ENCODE results near the gene TCF7L1. TPM values are rescaled to one million over a fixed set of nuclear protein-coding genes. Genes with fewer than 3 reads are reported as not detected.

Gene TCF7L1
- total RNA-seq, 1 donor from 2014 or later = 9.3 TPM

- DNase-seq (ENCODE audit: missing footprints) (no peak), ATAC-seq (no peak)
- intact Hi-C loops (cut with DNase I) = no loop called here
Observed at GRCh38 chr2:85158559-85159273, 25.5 kb downstream of the TCF7L1 start.

DNA sequence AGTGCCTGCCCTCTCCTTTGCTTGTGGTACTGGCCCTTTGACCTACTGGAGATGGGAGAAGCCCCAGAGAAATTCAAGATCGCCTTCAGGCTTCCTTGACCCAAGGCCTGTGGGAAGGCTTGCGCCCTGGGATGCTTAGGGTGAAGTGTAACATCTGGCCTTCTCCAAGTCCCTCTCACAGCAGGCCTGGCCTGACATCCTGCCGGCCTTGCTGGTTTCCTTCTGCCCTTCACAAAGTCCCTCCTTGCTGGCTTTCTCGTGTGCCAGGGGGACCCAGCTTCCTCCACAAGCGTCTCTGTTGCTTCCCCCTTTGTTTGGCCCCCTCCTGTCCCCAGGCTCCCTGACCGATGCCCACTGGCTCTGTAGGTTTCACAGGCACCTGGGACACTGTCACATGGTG, 26.4 kb downstream of the TCF7L1 start:
- intact Hi-C loops (cut with DNase I) = no loop called here
- no peak for DNase-seq (ENCODE audit: missing footprints)
- no peak for ATAC-seq

DNA sequence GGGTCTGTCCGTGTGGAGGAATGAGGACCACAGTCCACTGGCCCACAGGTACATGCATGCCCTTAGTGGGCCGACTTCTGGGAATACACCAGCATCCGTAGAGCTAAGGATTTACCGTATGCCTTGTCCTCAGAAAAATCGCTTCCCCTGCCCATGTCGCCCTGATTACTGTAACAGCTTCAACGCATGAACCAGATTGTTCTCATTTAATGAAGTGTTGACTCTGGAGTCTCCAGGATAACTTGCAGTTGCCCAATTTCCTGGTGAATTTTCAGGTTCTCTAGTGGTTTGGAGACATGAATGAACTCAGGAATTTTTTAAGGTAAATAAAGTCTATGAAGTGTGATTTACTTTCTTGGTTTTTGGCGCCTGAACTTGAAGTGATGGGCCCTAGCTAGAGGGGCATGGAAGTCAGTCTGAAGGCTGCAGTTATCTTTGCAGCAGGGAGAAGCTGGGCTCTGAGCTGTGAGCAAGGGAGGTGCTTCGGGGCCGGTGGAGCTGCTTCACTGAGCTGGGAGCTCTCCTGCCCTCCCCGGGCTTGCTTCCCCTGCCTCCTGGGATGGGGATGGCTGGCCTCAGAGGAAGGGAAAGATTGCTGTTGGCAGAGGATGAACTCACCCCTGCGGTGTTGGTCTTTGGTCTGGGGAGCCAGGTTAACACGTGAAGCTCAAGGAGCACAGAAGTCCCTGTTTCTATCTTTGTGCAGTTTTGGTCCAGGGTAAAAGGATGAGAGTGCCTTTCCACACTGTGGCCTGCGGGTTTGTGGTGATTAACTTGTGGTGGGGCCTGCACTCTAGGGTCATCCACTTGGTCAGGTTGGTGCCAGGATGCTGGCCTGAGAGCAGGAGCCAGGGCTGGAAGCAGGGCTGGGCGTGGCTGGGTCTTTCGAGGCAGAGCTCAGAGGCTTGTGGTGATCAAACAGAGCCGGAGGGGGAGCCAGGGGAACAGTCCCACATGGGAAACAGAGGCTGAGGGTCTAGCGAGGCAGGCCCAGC, 28.1 kb downstream of the TCF7L1 start:
- DNase-seq (ENCODE audit: missing footprints) = no peak
- intact Hi-C loops (cut with DNase I) = no loop called here

GRCh38 chr2:85162746-85163301, 29.6 kb downstream of the TCF7L1 start:
- DNase-seq (ENCODE audit: missing footprints) = no peak
- intact Hi-C loops (cut with DNase I) = no loop called here
- peak; percentile 65 for ATAC-seq

More for the DNA sequence above, 28.1 kb downstream of the TCF7L1 start:
- no peak for ATAC-seq

DNA sequence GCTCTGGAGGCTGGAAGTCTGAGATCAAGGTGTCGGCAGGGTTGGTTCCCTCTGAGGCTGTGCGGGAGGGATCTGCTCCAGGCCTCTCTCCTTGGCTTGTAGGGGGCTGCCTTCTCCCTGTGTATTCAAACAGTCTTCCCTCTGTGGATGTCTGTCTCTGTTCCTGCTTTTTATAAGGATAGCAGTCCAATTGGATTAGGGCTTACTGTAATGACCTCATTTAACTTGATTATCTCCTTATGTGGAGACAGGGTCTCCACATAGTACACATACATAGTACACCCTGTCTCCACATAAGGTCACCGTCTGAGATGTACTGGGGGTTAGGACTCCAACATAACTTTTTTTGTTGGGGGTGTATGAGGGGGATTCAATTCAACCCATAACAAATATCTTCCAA, 30.5 kb downstream of the TCF7L1 start:
- ATAC-seq = no peak
- intact Hi-C loops (cut with DNase I) = no loop called here
- DNase-seq (ENCODE audit: missing footprints) = no peak

DNA sequence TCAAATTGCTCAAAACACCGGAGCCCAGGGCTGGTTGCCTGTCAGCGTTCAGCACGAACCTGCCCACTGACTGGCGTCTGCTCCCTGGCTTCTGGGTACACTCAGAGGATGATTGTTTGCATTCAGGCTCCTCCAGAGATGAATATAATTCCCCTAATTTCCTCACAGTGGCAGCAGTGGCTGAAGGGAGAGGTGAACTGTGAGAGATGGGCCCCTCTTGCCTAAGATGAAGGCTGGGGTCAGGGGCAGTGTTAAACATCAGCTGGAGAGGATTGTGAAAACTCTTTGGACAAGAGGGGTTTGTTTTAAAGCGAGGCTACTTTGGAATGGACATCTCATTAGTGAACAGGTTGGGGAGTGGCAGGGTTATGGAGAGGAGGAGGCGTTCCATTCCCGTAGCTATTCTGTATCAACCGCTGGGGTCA, 31.0 kb downstream of the TCF7L1 start:
- no peak for DNase-seq (ENCODE audit: missing footprints)
- no peak for ATAC-seq
- intact Hi-C loops (cut with DNase I) = no loop called here

GRCh38 chr2:85165088-85165690, 32.0 kb downstream of the TCF7L1 start:
- ATAC-seq (no peak), DNase-seq (ENCODE audit: missing footprints) (no peak)
- intact Hi-C loops (cut with DNase I) = no loop called here

DNA sequence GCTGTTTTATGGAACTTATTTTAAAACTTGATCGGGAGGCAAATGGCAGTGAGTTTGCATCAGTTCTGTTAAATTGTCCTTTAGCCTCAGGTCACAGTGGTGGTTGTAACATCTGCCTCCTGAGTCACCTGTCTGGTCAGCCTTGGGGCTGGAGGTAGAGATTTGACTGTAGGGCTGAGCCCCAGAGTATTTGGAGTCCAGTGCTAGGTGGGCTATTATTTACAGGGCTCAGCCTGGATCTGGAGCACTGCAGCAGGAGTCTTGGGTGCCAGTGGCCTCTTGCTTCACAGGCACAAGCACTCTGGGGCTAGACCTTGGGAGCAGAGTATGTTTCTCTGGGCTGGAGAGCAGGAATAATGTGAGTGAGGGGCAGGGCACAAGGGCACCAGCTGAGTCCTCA, 32.8 kb downstream of the TCF7L1 start:
- no peak for ATAC-seq
- intact Hi-C loops (cut with DNase I) = no loop called here
- no peak for DNase-seq (ENCODE audit: missing footprints)

DNA sequence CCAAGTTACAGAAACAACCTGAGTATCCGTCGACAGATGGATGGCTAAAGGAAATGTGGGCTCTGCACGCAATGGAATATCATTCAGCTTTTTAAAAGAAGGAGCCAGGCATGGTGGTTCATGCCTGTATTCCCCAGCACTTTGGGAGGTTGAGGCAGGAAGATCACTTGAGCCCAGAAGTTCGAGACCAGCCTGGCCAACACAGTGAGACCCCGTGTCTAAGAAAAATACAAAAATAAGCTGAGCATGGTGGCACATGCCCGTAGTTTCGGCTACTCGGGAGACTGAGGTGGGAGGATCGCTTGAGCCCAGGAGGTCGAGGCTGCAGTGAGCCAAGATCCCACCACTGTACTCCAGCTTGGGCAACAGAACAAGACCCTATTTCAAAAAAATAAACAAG, 34.3 kb downstream of the TCF7L1 start:
- intact Hi-C loops (cut with DNase I) = no loop called here
- ATAC-seq (no peak), DNase-seq (ENCODE audit: missing footprints) (no peak)

DNA sequence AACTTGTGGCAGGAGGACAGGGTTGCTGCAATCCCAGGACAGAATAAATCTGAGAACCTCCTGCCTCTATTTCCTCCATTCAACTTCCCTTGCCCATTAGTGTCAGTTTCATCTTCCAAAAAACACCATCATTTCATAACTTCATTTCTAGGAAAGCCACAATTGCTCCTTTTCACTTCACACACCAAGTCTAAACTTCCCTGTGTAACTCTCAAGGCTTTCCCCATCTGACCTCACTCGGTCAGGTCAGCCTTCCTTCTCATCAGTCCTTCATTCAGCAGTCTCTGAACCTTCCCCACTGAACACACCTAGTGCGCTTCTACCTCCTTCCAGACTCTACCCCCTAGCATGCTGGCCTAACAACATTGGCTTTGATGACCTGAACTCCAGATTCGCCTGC, 35.8 kb downstream of the TCF7L1 start:
- no peak for DNase-seq (ENCODE audit: missing footprints)
- ATAC-seq = no peak
- intact Hi-C loops (cut with DNase I) = no loop called here

GRCh38 chr2:85169581-85169980, 36.4 kb downstream of the TCF7L1 start:
- intact Hi-C loops (cut with DNase I) = no loop called here
- ATAC-seq (no peak), DNase-seq (ENCODE audit: missing footprints) (no peak)

DNA sequence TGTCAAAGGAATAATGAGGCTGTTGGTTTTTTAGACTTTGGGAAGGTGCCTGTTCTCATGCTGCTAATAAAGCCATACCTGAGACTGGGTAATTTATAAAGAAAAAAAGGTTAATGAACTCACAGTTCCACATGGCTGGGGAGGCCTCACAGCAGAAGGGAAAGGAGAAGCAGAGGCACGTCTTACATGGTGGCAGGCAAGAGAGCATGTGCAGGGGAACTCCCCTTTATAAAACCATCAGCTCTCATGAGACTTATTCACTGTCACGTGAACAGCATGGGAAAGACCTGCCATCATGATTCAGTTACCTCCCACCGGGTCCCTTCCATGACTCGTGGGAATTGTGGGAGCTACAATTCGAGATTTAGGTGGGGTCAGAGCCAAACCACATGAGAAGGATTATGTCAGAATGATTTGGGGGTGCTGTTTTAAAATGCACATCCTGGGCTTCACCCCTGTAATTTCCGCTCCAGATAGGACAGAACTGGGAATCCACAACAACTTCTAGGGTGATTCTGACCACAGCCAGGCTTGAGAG, 37.8 kb downstream of the TCF7L1 start:
- intact Hi-C loops (cut with DNase I) = no loop called here
- DNase-seq (ENCODE audit: missing footprints) (no peak), ATAC-seq (no peak)

- intact Hi-C loops (cut with DNase I) = no loop called here
- ATAC-seq = no peak
Observed at GRCh38 chr2:85171916-85172315, 38.7 kb downstream of the TCF7L1 start.

DNA sequence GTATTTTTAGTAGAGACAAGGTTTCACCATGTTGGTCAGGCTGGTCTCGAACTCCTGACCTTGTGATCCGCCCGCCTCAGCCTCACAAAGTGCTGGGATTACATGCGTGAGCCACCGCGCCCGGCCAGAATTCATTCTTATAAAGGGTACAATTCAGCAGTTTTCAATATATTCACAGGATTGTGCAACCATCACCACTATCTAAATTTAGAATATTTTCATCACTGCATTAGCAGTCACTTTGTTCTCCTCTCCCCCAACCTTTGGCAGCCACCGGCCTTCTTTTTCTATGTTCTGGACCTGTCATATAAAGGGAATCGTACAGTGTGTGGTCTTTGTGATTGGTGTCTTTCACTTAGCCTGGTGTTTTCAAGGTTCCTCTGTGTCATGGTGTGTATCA, 40.7 kb downstream of the TCF7L1 start:
- peak; percentile 38 for ATAC-seq
- intact Hi-C loops (cut with DNase I) = no loop called here
- DNase-seq (ENCODE audit: missing footprints) = no peak

More at GRCh38 chr2:85171916-85172315, 38.7 kb downstream of the TCF7L1 start:
- no peak for DNase-seq (ENCODE audit: missing footprints)

- no peak for ATAC-seq
- intact Hi-C loops (cut with DNase I) = loop anchor here (5.0 kb wide), 1 partner anchor 43 kb away; the partner anchor contains the start of gene TCF7L1
Observed at GRCh38 chr2:85174943-85175342, 41.8 kb downstream of the TCF7L1 start.

DNA sequence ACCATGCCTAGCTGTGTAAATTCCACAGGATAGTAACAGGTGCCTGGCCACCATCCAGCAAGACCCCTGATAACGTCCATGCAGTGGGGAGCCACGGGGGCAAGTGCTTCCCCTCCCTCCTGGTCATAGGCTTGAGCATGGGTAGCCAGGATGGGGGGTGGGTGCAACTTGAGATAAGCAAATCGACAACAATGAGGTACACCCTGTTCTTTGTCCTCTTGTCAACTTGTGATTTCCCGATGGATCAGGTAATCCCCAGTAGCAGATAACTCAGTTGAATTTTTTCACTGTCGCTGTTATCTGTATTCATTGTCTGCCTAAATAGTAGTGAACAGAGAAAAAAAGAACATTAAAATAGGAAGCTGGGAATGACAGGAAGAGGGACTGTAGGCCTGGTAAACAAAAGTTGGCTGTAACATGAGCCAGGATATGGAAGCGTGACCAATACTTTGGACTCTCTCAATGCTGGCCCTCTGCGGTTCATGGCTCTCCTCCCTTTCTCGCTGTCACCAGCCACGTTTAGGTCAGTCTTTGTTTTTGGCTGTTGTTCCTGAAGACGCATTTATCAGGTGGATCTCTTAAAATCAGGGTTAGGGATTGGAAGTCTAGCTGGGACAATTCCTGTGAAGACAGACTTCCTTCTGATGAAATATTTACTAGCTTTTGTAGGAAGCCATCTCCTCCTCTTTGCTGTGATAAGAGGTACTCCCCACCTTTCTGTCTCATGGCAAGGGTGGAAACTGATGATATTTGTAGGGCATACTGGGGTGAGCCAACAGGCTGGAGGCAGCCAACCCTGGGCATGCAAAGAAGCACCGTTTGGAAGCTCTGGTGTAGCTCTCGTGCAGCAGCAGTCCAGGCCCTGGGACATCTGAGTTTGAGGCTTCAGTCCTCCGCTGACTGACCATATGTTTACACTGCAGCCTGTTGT, 42.4 kb downstream of the TCF7L1 start:
- ATAC-seq = peak; percentile 71
- intact Hi-C loops (cut with DNase I) = loop anchor here (5.0 kb wide), 1 partner anchor 43 kb away; the partner anchor contains the start of gene TCF7L1
- no peak for DNase-seq (ENCODE audit: missing footprints)

More at GRCh38 chr2:85174943-85175342, 41.8 kb downstream of the TCF7L1 start:
- no peak for DNase-seq (ENCODE audit: missing footprints)

DNA sequence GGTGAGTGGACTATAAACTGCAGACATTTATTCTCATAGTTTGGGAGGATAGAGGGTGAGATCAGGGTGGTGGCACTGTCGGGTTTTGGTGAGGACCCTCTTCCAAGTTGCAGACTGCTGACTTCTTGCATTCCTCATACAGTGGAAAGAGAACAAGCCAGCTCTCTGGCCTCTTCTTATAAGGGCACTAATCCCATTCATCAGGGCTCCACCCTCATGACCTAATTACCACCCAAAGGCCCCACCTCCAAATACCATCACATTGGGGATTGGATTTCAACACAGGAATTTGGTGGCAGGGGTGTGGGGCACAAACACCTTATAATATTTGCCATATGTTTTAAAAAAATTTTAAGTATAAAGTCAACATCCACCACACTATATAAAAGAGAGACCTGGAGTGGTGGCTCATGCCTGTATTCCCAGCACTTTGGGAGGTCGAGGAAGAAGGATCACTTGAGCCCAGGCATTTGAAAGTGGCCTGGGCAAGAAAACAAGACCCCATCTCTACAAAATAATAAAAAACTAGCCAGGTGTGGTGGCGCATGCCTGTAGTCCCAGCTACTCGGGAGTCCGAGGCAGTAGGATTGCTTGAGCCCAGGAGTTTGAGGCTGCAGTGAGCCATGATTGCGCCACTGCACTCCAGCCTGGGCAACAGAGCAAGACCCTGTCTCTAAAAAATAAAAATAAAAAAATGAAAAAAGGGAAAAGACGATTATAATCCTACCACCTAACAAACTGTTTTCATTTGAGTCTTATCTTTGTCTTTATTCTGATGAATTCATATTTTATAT, 44.0 kb downstream of the TCF7L1 start:
- DNase-seq (ENCODE audit: missing footprints) (no peak), ATAC-seq (no peak)
- intact Hi-C loops (cut with DNase I) = loop anchor here (5.0 kb wide), 1 partner anchor 45 kb away; the partner anchor contains the start of gene TCF7L1
